Activated gamma-delta T cell (primary cell): ENCODE measurements around the gene MBTD1.

Experiments used
- DNase-seq: peaks from one replicate; lab custom pipeline; 2025; lab: John Stamatoyannopoulos, UW

The MBTD1 gene

DNA sequence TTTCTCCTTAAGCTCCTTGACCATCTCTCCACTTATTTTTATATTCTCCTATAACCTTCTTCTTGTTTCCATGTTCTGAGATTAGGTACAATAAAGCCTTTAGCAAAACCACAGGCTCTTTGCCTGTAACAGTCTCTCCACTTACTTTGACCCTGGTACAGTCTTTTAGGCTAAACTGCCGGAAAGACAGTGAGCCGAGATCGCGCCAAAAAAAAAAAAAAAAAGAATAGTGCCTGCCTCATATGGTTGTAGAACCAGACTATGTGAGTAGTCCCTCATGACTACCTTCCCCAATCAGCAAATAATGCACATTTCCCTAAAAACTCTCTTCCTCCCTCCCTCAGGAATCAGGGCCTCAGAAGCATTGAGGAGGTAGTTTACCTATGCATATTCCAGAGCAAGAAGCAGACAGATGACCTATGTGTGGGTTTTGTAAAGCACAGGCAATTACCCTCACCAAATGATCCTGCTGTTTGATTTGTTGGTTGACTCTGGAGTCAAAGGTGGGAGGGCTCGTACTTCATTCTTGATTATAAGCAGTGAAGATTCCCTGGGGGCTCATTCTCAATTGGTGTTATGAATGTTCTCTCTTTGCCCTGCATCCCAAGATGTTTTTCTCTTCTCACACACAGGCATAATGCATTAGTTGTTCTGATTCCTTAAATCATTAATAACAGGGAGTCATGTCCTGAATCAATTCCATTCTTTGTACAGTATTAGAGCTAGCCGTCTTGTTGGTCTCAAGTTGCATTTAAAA is 115.4 kb downstream of the MBTD1 start:
- no peak for DNase-seq

DNA sequence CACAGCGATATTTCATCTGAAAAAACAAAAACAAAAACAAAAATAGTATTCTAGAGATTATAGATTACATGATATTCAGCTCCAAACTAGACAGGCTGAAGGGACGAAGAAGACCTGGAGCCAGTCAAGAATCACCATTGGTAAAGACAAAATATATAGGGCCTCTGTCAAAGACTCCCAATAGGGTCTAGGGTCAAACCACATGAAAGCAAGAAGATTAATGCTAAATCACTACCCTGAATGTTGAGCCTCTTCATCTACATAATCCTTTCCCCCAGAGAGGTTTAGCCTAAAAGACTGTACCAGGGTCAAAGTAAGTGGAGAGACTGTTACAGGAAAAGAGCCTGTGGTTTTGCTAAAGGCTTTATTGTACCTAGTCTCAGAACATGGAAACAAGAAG is 117.3 kb downstream of the MBTD1 start:
- no peak for DNase-seq

DNA sequence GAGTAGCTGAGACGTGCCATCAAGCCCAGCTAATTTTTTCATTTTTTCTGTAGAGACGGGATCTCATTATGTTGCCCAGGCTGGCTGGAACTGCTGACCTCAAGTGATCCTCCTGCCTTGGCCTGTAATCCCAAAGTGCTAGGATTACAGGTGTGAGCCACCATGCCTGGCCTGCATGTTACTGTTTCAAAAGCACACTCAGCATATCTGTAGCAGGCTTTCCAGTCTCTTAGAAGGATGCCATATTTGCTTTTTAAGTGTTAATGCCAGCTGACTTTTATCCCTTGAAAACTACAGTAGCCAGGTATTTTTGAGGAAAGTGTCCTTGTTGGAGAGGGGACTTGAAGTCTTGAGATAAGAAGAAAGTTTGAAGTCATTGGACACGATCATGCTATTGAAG is 123.9 kb downstream of the MBTD1 start:
- DNase-seq, result no peak

DNA sequence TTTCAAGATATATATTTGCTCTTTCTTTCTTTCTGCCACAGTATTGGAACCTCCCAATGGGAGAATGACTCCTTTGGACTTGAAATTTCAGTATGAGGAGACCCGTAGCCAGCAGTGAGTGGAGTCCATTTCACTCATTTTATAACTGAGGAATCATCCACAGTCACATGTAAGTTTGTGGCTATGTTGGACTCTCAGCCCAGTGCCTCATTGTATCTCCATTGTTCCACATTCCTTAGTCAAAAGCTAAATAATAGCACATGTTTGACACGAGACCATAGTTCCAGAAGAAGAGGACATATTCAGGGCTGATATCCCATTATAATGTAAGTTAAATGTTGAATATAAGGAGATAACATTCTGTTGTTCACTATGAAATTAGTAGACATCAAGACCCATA is 126.5 kb downstream of the MBTD1 start:
- DNase-seq, result no peak

DNA sequence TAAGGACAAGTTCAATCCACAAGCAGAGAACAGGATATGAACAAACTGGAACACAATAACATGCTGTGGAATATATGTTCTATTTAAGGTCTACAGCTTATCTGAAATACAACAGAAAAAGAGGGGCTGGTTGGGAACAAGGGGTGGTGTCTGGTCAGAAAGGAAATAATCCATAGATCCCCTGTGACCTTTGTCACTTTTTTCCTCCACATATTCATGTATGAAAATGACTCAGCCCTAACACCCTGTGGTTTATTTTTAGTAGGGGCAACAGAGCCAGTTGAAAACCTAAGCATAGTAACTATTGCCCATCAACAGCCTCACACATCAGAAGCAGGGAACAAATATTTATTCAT is 126.9 kb downstream of the MBTD1 start:
- no peak for DNase-seq

DNA sequence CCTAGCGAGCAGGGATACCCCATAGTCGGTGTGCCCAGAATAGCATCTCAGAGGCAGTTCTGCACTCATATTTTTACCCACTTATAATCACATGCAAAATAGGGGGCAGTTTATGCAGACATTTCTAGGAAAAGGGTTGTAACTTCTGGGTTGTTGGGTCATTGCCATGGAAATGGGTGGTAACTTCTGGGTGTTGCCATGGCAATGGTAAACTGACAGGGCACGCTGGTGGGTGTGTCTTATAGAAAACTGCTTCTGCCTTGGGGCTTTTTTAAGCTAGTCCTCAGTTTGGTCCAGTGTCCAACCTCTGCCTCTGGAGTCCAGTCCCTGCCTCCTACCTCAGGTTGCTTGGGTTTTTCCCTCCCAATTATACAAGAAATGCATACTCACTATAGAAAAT is 131.8 kb downstream of the MBTD1 start:
- no peak for DNase-seq
